Central memory CD8-positive, alpha-beta T cell (primary cell): ENCODE data around the gene COMP.

Source experiments
- ATAC-seq: fragments of 150-1000 bp; cut with Tn5 transposase; replicated peaks from 2 replicates; pipeline ENCODE4 v1.10.0; 2022; ENCODE audit warnings: mild to moderate bottlenecking, moderate FRiP score, moderate number of reproducible peaks; ENCODE audit not compliant: poor library complexity, severe bottlenecking; ENCODE audit errors: extremely low read depth
- DNase-seq, 2 donors: peaks; one replicate each; pipeline ENCODE4 v3.0.0; 2021; ENCODE audit warnings: low spot score in 2 of 2
- H3K27ac Mint-ChIP-seq: one replicate; pipeline ENCODE4 v1.8.0; 2022; ENCODE audit warnings: low read depth, mild to moderate bottlenecking, moderate library complexity, mixed read lengths
- H3K27me3 Mint-ChIP-seq: one replicate; pipeline ENCODE4 v1.8.0; 2022; ENCODE audit warnings: mixed read lengths
- H3K36me3 Mint-ChIP-seq: one replicate; pipeline ENCODE4 v1.8.0; 2022; ENCODE audit warnings: mild to moderate bottlenecking, moderate library complexity, mixed read lengths; ENCODE audit not compliant: insufficient read depth
- H3K4me1 Mint-ChIP-seq: one replicate; pipeline ENCODE4 v1.8.0; 2022; ENCODE audit warnings: mixed read lengths
- H3K4me3 Mint-ChIP-seq: one replicate; pipeline ENCODE4 v1.8.0; 2022; ENCODE audit warnings: mild to moderate bottlenecking, moderate library complexity, mixed read lengths
- H3K9me3 Mint-ChIP-seq: one replicate; pipeline ENCODE4 v1.8.0; 2022; ENCODE audit warnings: mixed read lengths

The COMP gene

GRCh38 chr19:18777301-18778075 lies 13.6 kb downstream of the COMP start:
- no peak overlapping the region for H3K4me3 Mint-ChIP-seq

DNA sequence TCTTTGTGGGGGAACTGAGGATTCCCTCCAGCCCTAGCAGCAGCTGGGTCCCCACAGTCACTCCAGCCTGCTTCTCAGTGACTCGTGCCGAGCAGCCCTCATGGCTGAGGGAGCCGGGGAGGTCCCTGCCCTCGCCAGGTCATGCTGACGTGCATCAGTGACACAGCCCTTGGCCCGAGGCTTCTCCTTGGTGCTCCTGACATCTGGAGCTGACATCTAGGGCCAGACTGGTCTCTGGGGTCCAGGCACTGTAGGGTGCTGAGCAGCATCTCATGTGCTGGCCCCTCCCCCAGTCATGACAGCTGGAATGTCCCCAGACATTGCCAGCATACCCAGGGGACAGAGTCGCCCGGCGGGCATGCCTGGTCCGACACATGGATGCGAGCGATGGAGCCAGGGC lies 14.4 kb downstream of the COMP start:
- Mint-ChIP-seq H3K4me1 (no peaks in the 10 kb centered on the region), H3K27ac (no peak overlapping the region), H3K4me3 (no peak overlapping the region), H3K27me3 (no peaks in the 10 kb centered on the region), H3K36me3 (peaks cover 4% of the 10 kb centered on the region), H3K9me3 (no peaks in the 10 kb centered on the region)
- ATAC-seq (no peak), DNase-seq (no peak)

More at GRCh38 chr19:18777301-18778075, 13.6 kb downstream of the COMP start:
- Mint-ChIP-seq H3K27me3 (no peaks in the 10 kb centered on the region), H3K27ac (no peak overlapping the region), H3K9me3 (no peaks in the 10 kb centered on the region), H3K4me1 (no peaks in the 10 kb centered on the region), H3K36me3 (peaks cover 4% of the 10 kb centered on the region)
- DNase-seq = no peak
- ATAC-seq = no peak

DNA sequence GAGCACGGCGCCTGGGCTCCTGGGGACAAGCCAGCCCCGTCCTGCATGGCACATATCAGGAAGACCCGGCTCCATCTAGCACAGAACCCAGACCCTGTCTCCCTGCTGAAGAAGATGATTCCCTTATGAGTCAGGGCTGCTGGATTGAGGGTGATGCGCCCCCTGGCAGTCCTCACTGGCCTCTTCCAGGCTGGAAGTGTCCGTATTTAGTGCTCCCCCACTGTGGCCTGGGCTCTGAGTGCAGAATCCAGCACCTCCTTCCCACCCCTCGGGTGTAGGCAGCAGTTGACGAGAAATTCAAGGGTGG lies 14.9 kb downstream of the COMP start:
- no peaks in the 10 kb centered on the region for H3K9me3 Mint-ChIP-seq
- H3K27me3 Mint-ChIP-seq = no peaks in the 10 kb centered on the region
- no peak overlapping the region for H3K4me3 Mint-ChIP-seq
- ATAC-seq = no peak
- no peak overlapping the region for H3K27ac Mint-ChIP-seq
- no peaks in the 10 kb centered on the region for H3K4me1 Mint-ChIP-seq
- DNase-seq = no peak
- peaks cover 4% of the 10 kb centered on the region for H3K36me3 Mint-ChIP-seq

- no peak for DNase-seq
- H3K4me3 Mint-ChIP-seq = no peak overlapping the region
- no peaks in the 10 kb centered on the region for H3K27me3 Mint-ChIP-seq
- H3K9me3 Mint-ChIP-seq = no peaks in the 10 kb centered on the region
- H3K36me3 Mint-ChIP-seq = peaks cover 4% of the 10 kb centered on the region
- H3K27ac Mint-ChIP-seq = no peak overlapping the region
- ATAC-seq = no peak
- H3K4me1 Mint-ChIP-seq = no peaks in the 10 kb centered on the region
Measured at GRCh38 chr19:18775586-18776287, 15.4 kb downstream of the COMP start.

DNA sequence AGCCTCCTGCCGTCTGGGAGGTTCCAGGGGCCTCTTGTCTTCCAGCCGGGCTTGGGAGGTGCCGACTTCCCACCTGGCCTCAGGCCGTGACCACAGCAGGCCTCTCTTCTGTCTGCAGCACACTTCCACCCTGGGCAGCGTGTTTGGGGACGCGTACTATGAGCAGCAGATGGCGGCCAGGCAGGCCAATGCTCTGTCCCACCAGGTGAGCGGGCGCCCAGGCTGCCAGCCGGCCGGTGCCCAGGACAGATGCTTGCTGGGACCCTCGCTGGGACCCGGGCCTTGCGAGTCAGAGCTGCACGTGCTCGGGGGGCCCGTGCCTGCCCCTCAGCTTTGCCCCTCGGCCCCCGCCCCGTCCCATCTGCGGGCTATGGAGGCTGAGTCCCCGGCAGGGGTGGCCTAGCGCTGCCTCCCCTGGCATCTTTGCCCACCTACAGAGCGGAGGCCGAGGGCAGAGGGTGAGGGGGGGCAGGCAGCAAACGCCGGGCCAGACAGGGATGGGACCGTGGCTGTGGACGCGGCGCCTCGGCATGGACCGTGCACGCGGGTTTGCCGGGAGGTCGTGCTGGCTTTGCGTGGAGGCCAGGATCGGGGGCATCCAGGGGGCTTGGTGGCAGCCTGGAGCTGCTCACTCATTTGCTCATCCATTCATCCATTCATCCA lies 16.2 kb downstream of the COMP start:
- DNase-seq (no peak), ATAC-seq (no peak)
- Mint-ChIP-seq H3K27ac (no peak overlapping the region), H3K4me1 (no peaks in the 10 kb centered on the region), H3K9me3 (no peaks in the 10 kb centered on the region), H3K27me3 (no peaks in the 10 kb centered on the region), H3K36me3 (peaks cover 4% of the 10 kb centered on the region), H3K4me3 (no peak overlapping the region)

- DNase-seq = no peak
- Mint-ChIP-seq H3K9me3 (no peaks in the 10 kb centered on the region), H3K27ac (no peak overlapping the region)
Measured at GRCh38 chr19:18774107-18774506, 17.0 kb downstream of the COMP start.

DNA sequence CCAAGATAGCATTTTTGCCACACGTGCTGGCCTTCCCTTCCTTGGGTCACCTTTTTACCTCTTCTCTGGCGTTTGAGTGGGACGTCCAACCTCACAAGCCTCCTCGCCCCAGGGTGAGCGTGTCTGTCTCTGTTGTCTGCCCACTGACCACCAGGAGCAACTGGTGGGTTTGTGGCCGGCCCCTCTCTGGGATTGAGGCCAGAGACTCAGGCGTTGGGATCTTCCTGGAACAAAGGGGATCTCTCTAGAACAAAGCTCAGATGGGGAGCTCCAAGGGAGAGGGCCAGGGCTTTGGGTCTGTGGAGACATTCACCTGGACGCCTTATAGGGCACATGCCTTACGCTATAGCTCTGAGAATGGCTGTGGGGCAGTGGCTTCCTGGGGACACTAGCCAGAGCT lies 17.4 kb downstream of the COMP start:
- Mint-ChIP-seq H3K27me3 (no peaks in the 10 kb centered on the region), H3K27ac (no peak overlapping the region), H3K9me3 (no peaks in the 10 kb centered on the region), H3K4me3 (no peak overlapping the region), H3K4me1 (no peaks in the 10 kb centered on the region), H3K36me3 (peaks cover 3% of the 10 kb centered on the region)
- DNase-seq (no peak), ATAC-seq (no peak)

More at GRCh38 chr19:18774107-18774506, 17.0 kb downstream of the COMP start:
- ATAC-seq = no peak
- H3K36me3 Mint-ChIP-seq = peaks cover 4% of the 10 kb centered on the region
- H3K4me3 Mint-ChIP-seq = no peak overlapping the region
- H3K27me3 Mint-ChIP-seq = no peaks in the 10 kb centered on the region
- H3K4me1 Mint-ChIP-seq = no peaks in the 10 kb centered on the region

GRCh38 chr19:18772620-18773587 lies 18.2 kb downstream of the COMP start:
- ATAC-seq (no peak), DNase-seq (no peak)
- Mint-ChIP-seq H3K9me3 (no peaks in the 10 kb centered on the region), H3K27me3 (no peaks in the 10 kb centered on the region), H3K4me1 (no peaks in the 10 kb centered on the region), H3K4me3 (no peak overlapping the region), H3K36me3 (peaks cover 3% of the 10 kb centered on the region), H3K27ac (no peak overlapping the region)

DNA sequence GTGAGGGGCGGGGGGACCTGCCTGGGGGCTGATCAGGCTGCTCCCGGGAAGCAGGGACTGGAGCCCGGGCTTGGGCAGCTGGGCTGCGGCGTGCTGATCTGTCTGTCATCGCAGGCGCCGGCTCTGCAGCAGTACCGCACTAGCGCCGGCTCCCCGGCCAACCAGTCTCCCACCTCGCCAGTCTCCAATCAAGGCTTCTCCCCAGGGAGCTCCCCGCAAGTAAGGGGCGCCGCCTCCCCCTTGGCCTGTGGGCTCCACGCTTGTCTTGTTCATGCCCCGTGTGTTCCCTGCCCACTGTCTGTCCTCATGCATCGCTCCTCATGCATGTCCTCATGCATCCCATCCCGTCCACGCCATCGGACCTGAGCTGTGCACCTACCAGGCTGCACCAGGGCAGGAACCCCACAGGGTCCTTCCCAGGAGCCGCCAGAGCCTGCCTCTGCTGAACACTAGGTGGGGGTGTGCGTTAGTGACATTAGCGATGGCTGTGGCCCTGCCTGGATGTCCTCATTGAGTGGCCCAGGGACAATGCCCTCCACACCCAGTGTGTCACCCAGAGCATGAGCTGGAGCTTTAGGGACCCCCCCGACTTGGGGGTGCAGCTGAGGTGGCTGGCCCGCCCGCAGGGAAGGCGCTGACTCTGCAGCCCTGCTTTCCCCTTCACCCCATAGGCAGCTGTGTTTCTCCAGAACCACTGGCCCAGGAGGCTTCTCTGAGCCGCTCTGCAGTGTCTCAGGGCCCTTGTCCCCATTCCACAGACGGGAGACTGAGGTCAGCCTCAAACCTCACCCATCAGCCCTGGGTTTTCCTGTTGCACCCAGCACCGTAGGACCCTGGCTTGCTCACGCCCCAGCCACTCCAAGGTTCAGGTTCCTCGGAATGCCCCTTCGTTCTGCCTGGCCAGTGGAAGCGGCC lies 19.5 kb downstream of the COMP start:
- H3K27ac Mint-ChIP-seq = no peak overlapping the region
- no peaks in the 10 kb centered on the region for H3K4me1 Mint-ChIP-seq

DNA sequence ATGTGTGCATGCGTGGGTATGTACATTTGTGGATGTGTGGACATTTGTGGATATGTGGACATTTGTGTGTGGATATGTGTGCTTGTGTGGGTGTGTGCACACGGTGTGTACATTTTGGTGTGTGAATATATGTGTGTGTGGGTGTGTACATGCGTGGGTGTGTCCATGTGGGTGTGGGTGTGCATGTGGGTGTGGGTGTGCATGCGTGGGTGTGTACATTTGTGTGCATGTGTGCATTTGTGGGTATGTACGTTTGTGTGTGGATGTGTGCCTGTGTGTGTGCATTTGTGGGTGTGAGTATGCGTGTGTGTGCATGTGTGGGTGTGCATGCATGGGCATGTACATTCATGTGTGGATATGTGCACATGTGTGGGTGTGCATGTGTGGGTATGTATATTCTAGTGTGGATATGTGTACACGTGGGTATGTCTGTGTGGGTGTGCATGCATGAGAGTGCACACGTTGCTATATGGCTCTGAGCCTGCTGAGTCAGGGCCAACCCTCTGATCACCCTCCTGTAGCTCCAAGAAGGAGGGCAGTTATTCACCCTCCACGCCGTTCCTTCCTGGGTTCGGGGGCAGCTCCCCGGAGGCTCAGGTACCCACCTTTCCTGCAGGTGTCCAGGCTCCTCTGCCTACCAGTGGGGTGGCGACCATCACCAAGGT lies 20.3 kb downstream of the COMP start:
- no peak overlapping the region for H3K4me3 Mint-ChIP-seq
- H3K27me3 Mint-ChIP-seq = no peaks in the 10 kb centered on the region
- no peaks in the 10 kb centered on the region for H3K4me1 Mint-ChIP-seq
- ATAC-seq (no peak), DNase-seq (no peak)
- H3K36me3 Mint-ChIP-seq = no peaks in the 10 kb centered on the region
- H3K27ac Mint-ChIP-seq = no peak overlapping the region
- no peaks in the 10 kb centered on the region for H3K9me3 Mint-ChIP-seq

More for the DNA sequence above, 19.5 kb downstream of the COMP start:
- no peak for DNase-seq
- no peaks in the 10 kb centered on the region for H3K27me3 Mint-ChIP-seq
- no peak overlapping the region for H3K4me3 Mint-ChIP-seq
- no peak for ATAC-seq
- H3K9me3 Mint-ChIP-seq = no peaks in the 10 kb centered on the region
- H3K36me3 Mint-ChIP-seq = peaks cover 3% of the 10 kb centered on the region

DNA sequence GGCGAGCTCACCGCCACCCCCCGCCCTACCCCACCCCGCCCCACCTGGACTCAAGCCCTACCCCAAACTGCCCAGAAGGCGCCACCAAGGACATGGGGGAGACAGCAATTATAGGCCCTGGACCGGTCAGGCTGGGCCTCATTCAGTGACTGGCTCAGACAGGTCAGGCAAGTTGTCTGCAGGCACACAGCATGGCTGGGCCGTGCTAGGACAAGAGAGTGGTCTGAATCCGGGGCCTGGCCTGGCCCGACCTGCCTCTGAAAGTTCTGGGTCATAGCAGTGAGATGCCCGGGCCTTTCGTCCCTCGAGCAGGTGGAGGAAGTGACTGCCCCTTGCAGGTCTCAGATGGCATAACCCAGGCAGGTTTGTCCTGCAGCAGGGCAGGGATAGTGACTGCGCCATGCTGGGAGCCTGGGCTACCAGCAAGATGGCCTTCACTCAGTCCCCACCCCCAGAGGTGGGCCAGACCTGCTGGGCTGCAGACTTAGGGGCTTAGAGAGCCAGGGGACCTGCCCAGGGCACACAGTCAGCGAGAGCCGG lies 21.0 kb downstream of the COMP start:
- no peak overlapping the region for H3K4me3 Mint-ChIP-seq
- H3K9me3 Mint-ChIP-seq = no peaks in the 10 kb centered on the region
- H3K36me3 Mint-ChIP-seq = no peaks in the 10 kb centered on the region
- H3K27ac Mint-ChIP-seq = no peak overlapping the region
- H3K27me3 Mint-ChIP-seq = no peaks in the 10 kb centered on the region
- DNase-seq (no peak), ATAC-seq (no peak)
- H3K4me1 Mint-ChIP-seq = no peaks in the 10 kb centered on the region
